ENCODE data around the gene DHX16.

DNA sequence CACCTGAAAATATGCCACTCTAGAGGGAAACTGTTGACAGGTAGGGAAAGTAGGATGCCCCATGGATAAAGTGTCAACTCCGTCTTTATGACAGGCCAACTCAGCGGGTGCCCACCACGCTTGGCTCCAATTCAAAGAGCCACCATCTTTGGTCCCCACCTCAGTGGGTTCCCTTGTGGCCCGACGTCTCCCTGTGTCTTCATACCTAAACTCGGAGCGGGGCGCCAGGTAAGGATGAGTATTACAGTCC lies 44.0 kb upstream of the DHX16 start:
- TF ChIP-seq CTCF (IDR thresholded peaks at IDR 0.05; ENCODE audit: low read depth, low read length) (no peak), EZH2phosphoT487 (IDR thresholded peaks at IDR 0.05; ENCODE audit: low read depth) (no peak)
